Keratinocyte (primary cell): ENCODE measurements around the gene GREM1. TPM values are rescaled to one million over a fixed set of nuclear protein-coding genes. Genes with fewer than 3 reads are reported as not detected.

Source experiments
- DNase-seq: peaks from one replicate; pipeline ENCODE4 v3.0.0-alpha.2; 2011; ENCODE audit warnings: low read depth, missing footprints, low spot score
- FAIRE-seq: peaks from 2 replicates; lab custom pipeline; 2011; peaks lifted over from hg19 to GRCh38; lab: Jason Lieb, UNC
- H2AFZ ChIP-seq: 2 replicates; pipeline ENCODE4 v1.6.0; 2012; ENCODE audit warnings: low read length, control low read depth, inconsistent platforms; ENCODE audit not compliant: control insufficient read depth
- H3K27ac ChIP-seq: 2 replicates; pipeline ENCODE4 v1.5.1; 2011; ENCODE audit warnings: low read length; ENCODE audit not compliant: control insufficient read depth, insufficient read depth
- H3K27me3 ChIP-seq: 3 replicates; pipeline ENCODE4 v1.6.0; 2011; ENCODE audit warnings: low read length; ENCODE audit not compliant: control insufficient read depth, insufficient read depth; ENCODE audit errors: extremely low read depth
- H3K36me3 ChIP-seq, 2 experiments: 2 replicates in 1 of 2; 3 replicates in 1 of 2; pipeline ENCODE4 v1.5.1; 2011; ENCODE audit warnings: low read length in 2 of 2, mild to moderate bottlenecking in 1 of 2; ENCODE audit not compliant: control insufficient read depth in 2 of 2, insufficient read depth in 2 of 2; ENCODE audit errors: extremely low read depth in 1 of 2
- H3K4me1 ChIP-seq: 3 replicates; pipeline ENCODE4 v1.5.1; 2011; ENCODE audit warnings: low read length; ENCODE audit not compliant: control insufficient read depth, insufficient read depth; ENCODE audit errors: extremely low read depth
- H3K4me2 ChIP-seq: 3 replicates; pipeline ENCODE4 v1.6.0; 2011; ENCODE audit warnings: low read depth, low read length; ENCODE audit not compliant: control insufficient read depth, insufficient read depth; ENCODE audit errors: extremely low read depth
- H3K4me3 ChIP-seq, 3 experiments: fragments of 200-600 bp in 1 of 3; sonication (generic) in 1 of 3; 2 replicates in 2 of 3; 3 replicates in 1 of 3; pipeline ENCODE4 v1.5.1; 2011 to 2016; ENCODE audit warnings: low read length in 3 of 3, mild to moderate bottlenecking in 3 of 3, control low read depth in 2 of 3, inconsistent platforms in 1 of 3, low read depth in 1 of 3, mixed read lengths in 1 of 3, mixed run types in 1 of 3, moderate library complexity in 1 of 3; ENCODE audit not compliant: control insufficient read depth in 2 of 3, insufficient read depth in 2 of 3; ENCODE audit errors: extremely low read depth in 1 of 3
- H3K79me2 ChIP-seq: 2 replicates; pipeline ENCODE4 v1.6.0; 2012; ENCODE audit warnings: low read length; ENCODE audit not compliant: control insufficient read depth, insufficient read depth
- H3K9ac ChIP-seq: 3 replicates; pipeline ENCODE4 v1.6.0; 2011; ENCODE audit warnings: low read length; ENCODE audit not compliant: control insufficient read depth, insufficient read depth; ENCODE audit errors: extremely low read depth
- H3K9me1 ChIP-seq: 3 replicates; pipeline ENCODE4 v1.6.0; 2011; ENCODE audit warnings: low read length; ENCODE audit not compliant: control insufficient read depth, insufficient read depth; ENCODE audit errors: extremely low read depth
- H3K9me3 ChIP-seq: 2 replicates; pipeline ENCODE4 v1.5.1; 2012; ENCODE audit warnings: low read depth, low read length; ENCODE audit not compliant: control insufficient read depth
- H4K20me1 ChIP-seq: 3 replicates; pipeline ENCODE4 v1.6.0; 2011; ENCODE audit warnings: low read length; ENCODE audit not compliant: control insufficient read depth, insufficient read depth; ENCODE audit errors: extremely low read depth
- CTCF ChIP-seq, 3 experiments: IDR thresholded peaks in 1 of 3; conservative IDR thresholded peaks in 1 of 3; optimal IDR thresholded peaks in 1 of 3; 2 replicates in 2 of 3; 3 replicates in 1 of 3; pipeline versions ENCODE3 to v1.5.1; 2011; ENCODE audit warnings: low read length in 3 of 3, mild to moderate bottlenecking in 3 of 3, moderate library complexity in 2 of 3, control low read depth in 1 of 3, inconsistent platforms in 1 of 3; ENCODE audit not compliant: insufficient read depth in 2 of 3; ENCODE audit errors: extremely low read depth in 1 of 3
- EZH2 ChIP-seq: IDR thresholded peaks from one replicate; pipeline ENCODE4 v1.6.1; 2012; ENCODE audit warnings: inconsistent platforms, mild to moderate bottlenecking, low read length, moderate library complexity
- dilution Hi-C: fragments of 300-500 bp; cut with MboI; formaldehyde crosslinking; loops from one replicate; pipeline ENCODE4 v1.7.0; 2020; ENCODE audit warnings: low sequenced_read_pairs; ENCODE audit not compliant: extremely low pct_ligation_motif_present
- polyA plus RNA-seq, 5 experiments: library from polyadenylated mRNA; depleted of rRNA in 3 of 5; stranded (reverse) in 3 of 5; stranded (forward) in 1 of 5; unstranded in 1 of 5; fragments of >200 nt; gene quantifications; 1 replicate in 1 of 5; 2 replicates in 3 of 5; 3 replicates in 1 of 5; pipeline versions ENCODE4 v1.2.1 to v1.2.3, GENCODE V29; 2011 to 2012; ENCODE audit warnings: missing spikeins in 2 of 5, low read depth in 1 of 5, low replicate concordance in 1 of 5

The GREM1 gene
- polyA plus RNA-seq, 1 donor (not counting 4 experiments of a cell fraction or from before 2014, with no cell fraction given), result 0.04 TPM

- Histone ChIP-seq H3K9ac (no peak overlapping the region), H3K9me1 (no peaks in the 10 kb centered on the region), H3K9me3 (no peaks in the 10 kb centered on the region), H3K36me3 (no peaks in the 10 kb centered on the region), H4K20me1 (no peaks in the 10 kb centered on the region), H3K4me2 (no peak overlapping the region), H3K4me3 (no peak overlapping the region), H3K27me3 (no peaks in the 10 kb centered on the region), H3K79me2 (no peaks in the 10 kb centered on the region), H3K4me1 (no peaks in the 10 kb centered on the region), H2AFZ (no peak overlapping the region), H3K27ac (no peak overlapping the region)
- dilution Hi-C loops, result no loop called here
- no peak for TF ChIP-seq EZH2
- no peak for DNase-seq
- FAIRE-seq, result no peak
Measured at GRCh38 chr15:32784581-32784980, 66.8 kb downstream of the GREM1 start.

DNA sequence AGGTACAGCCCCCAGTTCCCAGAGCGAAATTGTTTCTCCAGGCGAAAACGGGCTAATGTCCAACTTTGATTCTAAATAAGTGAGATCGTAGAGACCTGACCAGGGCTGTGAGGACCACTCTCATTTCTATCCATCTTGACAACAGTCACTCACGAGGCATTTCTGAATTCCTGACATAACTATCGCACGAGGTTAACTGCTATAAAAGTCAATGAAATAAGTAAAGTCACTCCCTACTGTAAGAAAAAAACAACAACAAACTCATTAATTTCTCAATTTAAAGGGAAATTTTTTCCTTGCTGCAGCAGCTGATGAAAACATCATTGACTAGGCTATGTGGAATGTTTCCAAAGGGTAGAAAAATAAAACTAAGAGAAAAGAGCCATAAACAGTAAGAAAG lies 69.1 kb downstream of the GREM1 start:
- H4K20me1 ChIP-seq, result no peaks in the 10 kb centered on the region
- H3K4me1 ChIP-seq, result no peaks in the 10 kb centered on the region
- no peak overlapping the region for H3K9ac ChIP-seq
- H3K4me2 ChIP-seq, result no peak overlapping the region
- no peaks in the 10 kb centered on the region for H3K79me2 ChIP-seq
- no peak for TF ChIP-seq EZH2
- TF ChIP-seq CTCF (optimal IDR thresholded peaks at IDR 0.05 in 1 of 3, IDR thresholded peaks at IDR 0.05 in 1 of 3, conservative IDR thresholded peaks at IDR 0.05 in 1 of 3; ENCODE audit: extremely low read depth in 1 of 3, insufficient read depth in 2 of 3, low read length in 3 of 3), result no peak
- H3K36me3 ChIP-seq, result no peaks in the 10 kb centered on the region
- no peak overlapping the region for H3K27ac ChIP-seq
- H3K9me3 ChIP-seq, result no peaks in the 10 kb centered on the region
- H3K9me1 ChIP-seq, result no peaks in the 10 kb centered on the region
- no peak overlapping the region for H2AFZ ChIP-seq
- dilution Hi-C loops, result no loop called here
- DNase-seq (no peak), FAIRE-seq (no peak)
- H3K27me3 ChIP-seq, result no peaks in the 10 kb centered on the region
- no peak overlapping the region for H3K4me3 ChIP-seq

DNA sequence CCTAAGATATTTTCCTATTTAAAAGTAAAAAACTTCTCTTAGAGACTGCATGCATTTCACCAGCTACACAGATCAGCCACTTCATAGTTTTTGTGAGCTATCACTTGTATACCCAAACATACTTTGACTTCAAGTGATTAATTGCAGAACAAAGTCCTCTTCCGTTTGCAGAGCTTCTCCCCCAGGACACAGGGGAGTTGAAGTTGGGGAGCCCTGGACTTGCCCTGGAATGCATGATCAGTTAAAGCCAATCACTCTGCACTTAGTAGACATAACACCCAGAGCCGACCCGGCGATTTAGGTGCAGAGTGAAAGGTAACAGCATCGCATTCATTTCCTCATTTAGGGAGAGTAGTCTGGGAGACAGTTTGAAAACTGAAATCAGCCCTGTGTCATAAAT lies 70.1 kb downstream of the GREM1 start:
- Histone ChIP-seq H3K9me3 (no peaks in the 10 kb centered on the region), H3K9ac (no peak overlapping the region), H3K27ac (no peak overlapping the region), H3K79me2 (no peaks in the 10 kb centered on the region), H3K4me2 (no peak overlapping the region), H3K4me1 (no peaks in the 10 kb centered on the region), H3K4me3 (no peak overlapping the region), H3K36me3 (no peaks in the 10 kb centered on the region), H3K9me1 (no peaks in the 10 kb centered on the region), H4K20me1 (no peaks in the 10 kb centered on the region), H2AFZ (no peak overlapping the region), H3K27me3 (no peaks in the 10 kb centered on the region)
- dilution Hi-C loops, result no loop called here
- FAIRE-seq (no peak), DNase-seq (no peak)
- TF ChIP-seq EZH2, result no peak
- TF ChIP-seq CTCF (optimal IDR thresholded peaks at IDR 0.05 in 1 of 3, IDR thresholded peaks at IDR 0.05 in 1 of 3, conservative IDR thresholded peaks at IDR 0.05 in 1 of 3; ENCODE audit: extremely low read depth in 1 of 3, insufficient read depth in 2 of 3, low read length in 3 of 3), result no peak
